MM.1S (cell line): Measurements from ENCODE around the gene MINDY4.

Experiments used
- EZH2phosphoT487 ChIP-seq: fragments of 300-600 bp; sonication (generic); IDR thresholded peaks from 2 replicates; pipeline ENCODE4 v1.6.1; 2018; ENCODE audit warnings: antibody characterized with exemption, low read length
- TF ChIP-seq, protein P1 (sequence below): fragments of 300-600 bp; sonication (generic); IDR thresholded peaks from 2 replicates; pipeline ENCODE4 v1.5.1; 2016; ENCODE audit warnings: antibody characterized with exemption, low read length, mixed read lengths

DNA sequence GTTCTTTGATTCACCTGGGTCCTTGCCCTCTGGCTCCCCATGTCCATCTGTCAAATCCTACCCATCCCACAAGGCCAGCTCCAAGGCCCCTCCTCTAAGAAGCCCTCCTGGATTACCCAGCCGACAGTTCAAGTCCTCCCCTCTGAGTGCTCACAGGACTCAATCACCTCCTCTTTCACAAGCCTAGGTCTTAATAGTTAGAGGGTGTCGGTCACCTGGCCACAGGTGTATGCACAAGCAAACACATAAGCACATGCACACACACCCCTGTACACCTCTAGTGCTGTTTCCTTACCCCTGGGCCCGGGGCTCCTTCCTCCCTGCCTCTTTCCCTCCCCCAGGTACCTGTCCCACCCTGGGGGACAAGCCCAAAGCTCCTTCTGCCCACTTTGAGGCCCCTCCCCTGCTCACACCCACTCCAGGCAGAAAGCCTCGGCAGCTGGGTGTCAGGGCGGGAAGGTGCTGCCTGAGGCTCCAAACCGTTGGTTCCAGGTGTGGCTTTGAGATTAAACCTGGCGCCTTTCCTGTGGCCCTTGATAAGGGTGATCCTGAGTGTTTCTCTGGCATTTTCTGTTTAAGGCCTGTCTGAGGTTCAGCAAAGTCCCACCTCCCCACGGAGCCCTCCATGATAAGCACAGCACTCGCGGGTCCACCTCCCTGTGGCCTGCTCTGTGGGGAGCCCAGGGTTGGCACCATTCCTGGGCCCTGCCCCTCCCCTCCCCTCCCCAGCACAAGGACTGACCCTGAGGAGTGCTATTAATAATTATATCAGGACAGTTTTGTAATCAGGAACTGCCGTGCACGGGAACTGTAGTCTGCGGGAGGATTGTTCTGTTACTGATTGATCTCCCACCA, 125.8 kb downstream of the MINDY4 start:
- TF ChIP-seq, protein P1, sequence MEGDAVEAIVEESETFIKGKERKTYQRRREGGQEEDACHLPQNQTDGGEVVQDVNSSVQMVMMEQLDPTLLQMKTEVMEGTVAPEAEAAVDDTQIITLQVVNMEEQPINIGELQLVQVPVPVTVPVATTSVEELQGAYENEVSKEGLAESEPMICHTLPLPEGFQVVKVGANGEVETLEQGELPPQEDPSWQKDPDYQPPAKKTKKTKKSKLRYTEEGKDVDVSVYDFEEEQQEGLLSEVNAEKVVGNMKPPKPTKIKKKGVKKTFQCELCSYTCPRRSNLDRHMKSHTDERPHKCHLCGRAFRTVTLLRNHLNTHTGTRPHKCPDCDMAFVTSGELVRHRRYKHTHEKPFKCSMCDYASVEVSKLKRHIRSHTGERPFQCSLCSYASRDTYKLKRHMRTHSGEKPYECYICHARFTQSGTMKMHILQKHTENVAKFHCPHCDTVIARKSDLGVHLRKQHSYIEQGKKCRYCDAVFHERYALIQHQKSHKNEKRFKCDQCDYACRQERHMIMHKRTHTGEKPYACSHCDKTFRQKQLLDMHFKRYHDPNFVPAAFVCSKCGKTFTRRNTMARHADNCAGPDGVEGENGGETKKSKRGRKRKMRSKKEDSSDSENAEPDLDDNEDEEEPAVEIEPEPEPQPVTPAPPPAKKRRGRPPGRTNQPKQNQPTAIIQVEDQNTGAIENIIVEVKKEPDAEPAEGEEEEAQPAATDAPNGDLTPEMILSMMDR = no peak
- no peak for TF ChIP-seq EZH2phosphoT487
